ENCODE results near the gene PHF21B.

PHF21B gene

DNA sequence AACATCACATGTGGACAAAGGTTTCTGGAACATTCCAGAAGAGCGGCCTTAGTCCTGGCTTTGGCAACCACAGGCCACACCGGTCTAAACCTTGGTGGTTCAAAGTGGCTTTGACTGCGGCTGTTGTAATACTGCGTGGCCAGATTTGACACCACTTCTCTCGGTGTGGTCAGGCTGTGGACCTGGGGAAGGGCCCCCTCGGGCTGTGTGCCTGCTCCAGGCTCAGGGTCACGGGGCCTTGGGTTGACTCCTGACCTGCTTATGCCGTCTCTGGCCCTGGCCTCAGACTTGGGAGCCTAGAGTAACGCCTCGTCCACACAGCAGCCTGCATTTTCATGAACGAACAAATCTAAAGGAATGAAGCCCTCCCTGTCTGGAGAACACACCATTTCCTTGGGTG, 118.0 kb downstream of the PHF21B start:
- H3K27ac ChIP-seq (ENCODE audit: insufficient read depth, low read depth, low read length, poor library complexity, severe bottlenecking) = no peak overlapping the region
- H3K36me3 ChIP-seq (ENCODE audit: control insufficient read depth, insufficient read depth, low read length) = no peaks in the 10 kb centered on the region
- no peak overlapping the region for H3K4me3 ChIP-seq (ENCODE audit: insufficient read depth, low read depth, low read length)
- H3K4me1 ChIP-seq (ENCODE audit: control insufficient read depth, insufficient read depth, low read length) = peaks cover 4% of the 10 kb centered on the region
- WGBS, 2 experiments = 95% methylated on average over 11 of the region's 11 CpGs
- no peaks in the 10 kb centered on the region for H3K27me3 ChIP-seq (ENCODE audit: control insufficient read depth, insufficient read depth, low read length, poor library complexity, severe bottlenecking)
- H3K9me3 ChIP-seq (ENCODE audit: control insufficient read depth, low read length) = no peaks in the 10 kb centered on the region

DNA sequence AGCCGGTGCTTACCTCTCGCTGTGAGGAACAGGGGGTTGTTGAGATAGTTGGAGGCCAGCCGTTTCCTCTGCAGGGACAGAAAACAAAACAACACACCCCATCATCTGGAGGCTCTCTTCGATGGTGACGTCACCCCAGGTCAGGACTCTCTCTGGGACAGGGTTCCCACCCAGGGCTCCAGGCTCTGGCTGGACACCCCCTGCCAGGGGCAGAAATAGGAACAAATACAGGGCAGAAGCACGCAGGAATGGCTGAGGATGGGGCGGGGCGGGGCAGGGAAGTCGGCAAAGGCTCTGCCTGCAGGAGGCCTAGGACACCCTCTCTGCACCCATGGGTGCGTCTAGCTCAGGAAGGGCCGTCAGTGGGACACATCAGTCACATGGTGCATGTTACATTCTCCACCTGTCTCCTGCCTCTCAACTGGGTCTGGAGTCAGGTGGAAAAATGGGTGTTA, 118.5 kb downstream of the PHF21B start:
- WGBS, 2 experiments = 91 to 95% methylated on average over 11 of the region's 11 CpGs
- H3K36me3 ChIP-seq (ENCODE audit: control insufficient read depth, insufficient read depth, low read length) = no peaks in the 10 kb centered on the region
- H3K9me3 ChIP-seq (ENCODE audit: control insufficient read depth, low read length) = no peaks in the 10 kb centered on the region
- no peak overlapping the region for H3K4me3 ChIP-seq (ENCODE audit: insufficient read depth, low read depth, low read length)
- H3K27me3 ChIP-seq (ENCODE audit: control insufficient read depth, insufficient read depth, low read length, poor library complexity, severe bottlenecking) = no peaks in the 10 kb centered on the region
- peaks cover 4% of the 10 kb centered on the region for H3K4me1 ChIP-seq (ENCODE audit: control insufficient read depth, insufficient read depth, low read length)
- no peak overlapping the region for H3K27ac ChIP-seq (ENCODE audit: insufficient read depth, low read depth, low read length, poor library complexity, severe bottlenecking)

DNA sequence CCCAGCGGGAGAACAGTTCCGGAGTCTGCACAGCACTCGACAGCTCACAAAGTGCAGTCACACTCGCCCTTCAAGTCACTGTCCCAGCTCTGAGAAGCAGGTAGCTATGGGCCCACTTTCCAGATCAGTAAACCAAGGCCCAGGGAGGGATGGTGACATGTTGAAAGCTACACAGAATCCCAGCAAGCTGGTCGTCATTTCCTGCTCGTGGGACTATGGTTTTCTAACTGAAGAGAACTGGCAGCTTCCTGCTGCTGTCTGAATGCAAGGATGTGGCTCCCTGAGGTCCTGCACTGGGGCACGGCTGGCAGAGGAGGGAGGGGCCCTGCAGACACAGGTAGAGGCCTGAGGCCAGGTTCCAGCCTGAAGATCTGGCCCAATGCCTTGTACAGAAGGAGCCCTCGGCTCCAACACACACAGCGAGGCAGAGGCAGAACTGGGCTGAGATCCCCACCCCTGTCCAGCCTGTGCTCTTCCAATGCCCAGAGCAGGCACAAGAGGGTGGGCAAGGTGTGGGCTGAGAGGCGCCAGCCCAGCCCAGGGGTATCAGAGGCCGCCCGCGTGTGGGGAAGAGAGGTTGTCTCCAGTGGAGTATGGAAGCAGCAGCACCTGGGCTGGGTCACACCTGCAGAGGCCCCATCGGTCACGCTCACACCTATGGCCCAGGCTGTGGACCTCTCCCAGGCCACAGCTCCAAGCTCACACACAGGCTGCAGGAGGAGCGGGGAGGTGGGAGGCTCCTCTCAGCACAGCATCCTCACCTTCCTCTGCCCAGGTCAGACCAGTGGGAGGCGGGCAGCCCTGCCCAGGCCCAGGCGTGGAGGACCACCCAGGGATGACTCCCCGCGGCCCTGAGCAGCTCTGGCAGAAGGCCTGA, 119.2 kb downstream of the PHF21B start:
- peaks cover 5% of the 10 kb centered on the region for H3K36me3 ChIP-seq (ENCODE audit: control insufficient read depth, insufficient read depth, low read length)
- H3K4me3 ChIP-seq (ENCODE audit: insufficient read depth, low read depth, low read length) = no peak overlapping the region
- H3K27me3 ChIP-seq (ENCODE audit: control insufficient read depth, insufficient read depth, low read length, poor library complexity, severe bottlenecking) = no peaks in the 10 kb centered on the region
- WGBS, 2 experiments = 94 to 96% methylated on average over 20 of the region's 20 CpGs
- H3K27ac ChIP-seq (ENCODE audit: insufficient read depth, low read depth, low read length, poor library complexity, severe bottlenecking) = no peak overlapping the region
- peaks cover 4% of the 10 kb centered on the region for H3K4me1 ChIP-seq (ENCODE audit: control insufficient read depth, insufficient read depth, low read length)
- H3K9me3 ChIP-seq (ENCODE audit: control insufficient read depth, low read length) = no peaks in the 10 kb centered on the region

DNA sequence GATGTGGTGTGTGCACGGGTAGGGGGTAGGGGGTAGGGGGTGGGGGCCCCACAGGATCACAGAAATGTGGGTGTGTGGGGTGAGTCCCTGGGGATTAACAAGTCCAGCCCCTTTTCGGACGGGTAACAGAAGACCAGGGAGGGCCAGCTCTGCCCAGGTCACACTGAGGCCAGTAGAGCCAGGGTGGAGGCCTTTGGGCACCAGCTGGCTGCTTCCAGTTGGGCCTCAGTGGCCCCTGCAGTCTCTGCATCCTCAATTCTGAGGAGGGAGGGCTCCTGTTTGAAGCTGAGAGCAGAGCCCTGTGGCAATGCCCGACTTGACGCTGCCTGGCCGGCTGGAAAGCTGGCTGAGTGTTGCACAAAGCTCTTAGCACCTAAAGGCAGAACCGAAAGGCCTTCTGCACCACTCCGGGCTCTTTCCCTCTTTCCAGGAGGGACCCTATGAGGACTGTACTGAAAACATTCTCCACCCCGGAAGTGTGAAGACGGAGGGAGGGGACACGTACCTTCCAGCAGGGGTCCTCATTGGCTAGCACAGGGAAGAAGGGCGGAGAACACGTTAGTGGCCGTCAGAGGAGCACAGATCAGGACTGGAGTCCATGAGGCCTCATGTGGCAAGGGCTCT, 120.4 kb downstream of the PHF21B start:
- Histone ChIP-seq H3K36me3 (ENCODE audit: control insufficient read depth, insufficient read depth, low read length) (peaks cover 18% of the 10 kb centered on the region), H3K27ac (ENCODE audit: insufficient read depth, low read depth, low read length, poor library complexity, severe bottlenecking) (no peak overlapping the region), H3K4me1 (ENCODE audit: control insufficient read depth, insufficient read depth, low read length) (peaks cover 4% of the 10 kb centered on the region), H3K4me3 (ENCODE audit: insufficient read depth, low read depth, low read length) (no peak overlapping the region), H3K27me3 (ENCODE audit: control insufficient read depth, insufficient read depth, low read length, poor library complexity, severe bottlenecking) (no peaks in the 10 kb centered on the region), H3K9me3 (ENCODE audit: control insufficient read depth, low read length) (no peaks in the 10 kb centered on the region)
- WGBS, 2 experiments = 81% methylated on average over 13 to 14 of the region's 14 CpGs

DNA sequence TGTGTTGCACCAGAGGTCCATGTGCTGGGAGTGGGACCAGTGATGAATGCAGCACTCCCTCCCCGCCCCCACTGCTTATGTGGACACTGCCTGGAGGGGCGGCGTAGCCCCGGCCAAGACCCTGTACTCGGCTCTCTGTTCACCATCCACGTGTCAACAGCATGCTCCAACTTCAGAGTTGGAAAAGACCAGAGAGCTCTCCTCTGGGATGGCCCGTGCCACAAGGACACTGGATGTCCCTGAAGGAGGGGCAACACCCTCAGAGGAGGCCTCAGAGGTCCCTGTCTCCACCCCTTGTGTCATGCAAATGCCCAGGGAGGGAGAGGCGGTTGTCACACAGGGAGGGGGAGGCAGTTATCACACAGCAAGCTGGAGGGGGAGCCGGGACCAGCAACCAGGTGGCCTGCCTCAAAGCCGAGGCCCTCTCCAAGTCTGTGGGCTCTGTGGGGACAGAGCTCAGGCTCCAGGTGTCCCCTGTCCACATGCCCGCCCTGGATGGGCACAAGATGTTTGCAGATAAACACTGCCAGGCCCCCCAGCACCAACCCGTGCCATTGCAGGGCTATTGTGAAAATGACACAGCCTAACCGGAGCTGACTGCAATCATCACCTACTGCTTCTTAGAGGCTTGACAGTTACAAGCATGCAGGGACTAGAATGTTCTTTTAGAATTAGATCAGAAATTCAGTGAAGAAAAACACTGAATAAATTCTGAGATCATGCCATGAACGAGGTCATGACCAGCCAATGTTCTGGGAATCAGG, 121.1 kb downstream of the PHF21B start:
- Histone ChIP-seq H3K36me3 (ENCODE audit: control insufficient read depth, insufficient read depth, low read length) (peaks cover 18% of the 10 kb centered on the region), H3K27me3 (ENCODE audit: control insufficient read depth, insufficient read depth, low read length, poor library complexity, severe bottlenecking) (no peaks in the 10 kb centered on the region), H3K4me1 (ENCODE audit: control insufficient read depth, insufficient read depth, low read length) (peaks cover 4% of the 10 kb centered on the region), H3K4me3 (ENCODE audit: insufficient read depth, low read depth, low read length) (no peak overlapping the region), H3K9me3 (ENCODE audit: control insufficient read depth, low read length) (no peaks in the 10 kb centered on the region), H3K27ac (ENCODE audit: insufficient read depth, low read depth, low read length, poor library complexity, severe bottlenecking) (no peak overlapping the region)
- 68 to 71% methylated on average over 14 of the region's 14 CpGs for WGBS, 2 experiments

DNA sequence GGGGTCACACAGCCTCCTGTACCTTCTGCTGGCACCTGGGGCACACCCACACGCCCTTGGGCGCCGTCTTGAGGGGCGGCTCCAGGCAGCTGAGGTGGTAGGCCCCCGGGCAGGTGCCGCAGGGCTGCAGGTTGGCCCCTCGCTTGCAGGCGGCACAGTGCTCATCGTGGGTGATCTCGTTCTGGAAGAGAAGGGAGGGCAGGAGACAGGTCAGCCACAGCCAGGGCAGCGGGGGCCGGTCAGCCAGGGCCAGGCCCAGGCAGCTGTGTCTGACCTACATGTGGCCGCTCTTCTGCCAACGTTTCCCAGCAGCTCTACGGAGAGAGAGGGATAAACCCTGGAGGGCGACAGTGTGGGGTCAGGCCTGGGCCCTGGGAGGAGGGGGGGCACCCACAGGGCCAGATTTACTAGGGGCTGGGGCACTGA, 121.9 kb downstream of the PHF21B start:
- H3K4me1 ChIP-seq (ENCODE audit: control insufficient read depth, insufficient read depth, low read length) = peaks cover 4% of the 10 kb centered on the region
- H3K36me3 ChIP-seq (ENCODE audit: control insufficient read depth, insufficient read depth, low read length) = peaks cover 21% of the 10 kb centered on the region
- no peak overlapping the region for H3K27ac ChIP-seq (ENCODE audit: insufficient read depth, low read depth, low read length, poor library complexity, severe bottlenecking)
- no peaks in the 10 kb centered on the region for H3K27me3 ChIP-seq (ENCODE audit: control insufficient read depth, insufficient read depth, low read length, poor library complexity, severe bottlenecking)
- 93% methylated on average over 16 of the region's 16 CpGs for WGBS, 2 experiments
- no peaks in the 10 kb centered on the region for H3K9me3 ChIP-seq (ENCODE audit: control insufficient read depth, low read length)
- H3K4me3 ChIP-seq (ENCODE audit: insufficient read depth, low read depth, low read length) = no peak overlapping the region

DNA sequence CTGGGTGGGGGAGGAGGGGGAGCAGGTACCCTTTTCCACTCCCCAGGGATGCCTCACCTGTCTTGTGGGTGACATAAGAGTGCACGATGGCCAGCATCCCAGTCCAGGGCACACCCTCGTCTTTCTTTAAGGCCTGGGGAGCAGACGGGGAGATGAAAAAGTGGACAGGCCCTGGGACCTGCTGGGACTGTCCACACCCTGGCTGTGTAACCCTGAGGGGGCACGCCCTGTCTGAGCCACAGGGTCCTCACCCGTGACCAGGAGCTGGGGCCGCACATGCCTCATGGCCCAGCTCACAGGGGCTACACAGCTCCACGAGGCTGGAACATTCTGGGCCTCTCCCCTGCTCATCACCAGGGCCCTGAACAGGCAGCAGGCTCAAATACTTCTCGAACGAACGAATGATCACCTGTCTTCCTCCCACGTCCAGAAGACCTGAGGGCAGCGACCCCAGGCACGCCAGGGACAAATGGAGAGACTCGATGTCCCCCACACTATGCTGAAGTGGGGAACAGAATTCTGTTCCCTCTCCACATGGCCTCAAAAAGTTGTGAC, 123.9 kb downstream of the PHF21B start:
- no peak overlapping the region for H3K4me3 ChIP-seq (ENCODE audit: insufficient read depth, low read depth, low read length)
- H3K36me3 ChIP-seq (ENCODE audit: control insufficient read depth, insufficient read depth, low read length) = peaks cover 25% of the 10 kb centered on the region
- H3K9me3 ChIP-seq (ENCODE audit: control insufficient read depth, low read length) = no peaks in the 10 kb centered on the region
- WGBS, 2 experiments = 93 to 96% methylated on average over 14 of the region's 14 CpGs
- no peak overlapping the region for H3K27ac ChIP-seq (ENCODE audit: insufficient read depth, low read depth, low read length, poor library complexity, severe bottlenecking)
- H3K4me1 ChIP-seq (ENCODE audit: control insufficient read depth, insufficient read depth, low read length) = peaks cover 4% of the 10 kb centered on the region
- no peaks in the 10 kb centered on the region for H3K27me3 ChIP-seq (ENCODE audit: control insufficient read depth, insufficient read depth, low read length, poor library complexity, severe bottlenecking)

DNA sequence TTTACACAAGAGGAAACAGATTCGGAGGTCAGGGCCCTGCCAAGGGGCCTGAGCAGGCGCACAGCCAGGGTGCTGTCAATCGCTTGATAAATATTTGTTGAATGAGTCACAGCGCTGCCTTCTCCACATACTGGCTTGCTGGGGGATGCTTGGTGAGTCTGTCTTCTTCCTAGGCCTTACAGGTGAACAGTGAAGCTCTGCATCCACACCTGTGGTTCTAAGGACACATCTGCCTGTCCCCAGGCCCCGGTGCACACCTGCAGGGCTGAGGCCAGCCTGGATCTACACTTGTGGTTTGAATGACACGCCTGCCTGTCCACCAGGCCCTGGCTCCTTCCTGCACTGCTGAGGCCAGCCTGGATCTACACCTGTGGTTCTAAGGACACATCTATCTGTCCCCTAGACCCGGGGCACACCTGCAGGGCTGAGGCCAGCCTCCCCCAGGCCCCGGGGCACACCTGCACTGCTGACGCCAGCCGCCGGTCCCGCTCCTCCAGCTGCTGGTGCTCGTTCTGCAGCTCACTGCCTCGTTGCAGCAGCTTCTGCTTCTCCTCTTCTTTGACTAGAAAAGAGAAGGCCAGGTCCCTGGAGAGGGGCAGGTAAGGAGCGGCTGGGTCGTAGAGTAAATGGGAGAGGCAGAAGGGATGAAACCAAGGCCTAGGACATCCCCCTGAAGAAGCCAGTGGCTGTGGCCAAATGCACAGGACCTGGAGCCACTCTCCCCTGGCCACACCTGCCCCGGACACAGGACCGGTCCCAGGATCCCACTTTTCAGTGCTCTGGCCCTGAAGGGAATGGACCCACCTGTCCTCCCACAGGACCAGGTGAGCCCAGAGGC, 124.6 kb downstream of the PHF21B start:
- H3K27me3 ChIP-seq (ENCODE audit: control insufficient read depth, insufficient read depth, low read length, poor library complexity, severe bottlenecking) = no peaks in the 10 kb centered on the region
- no peak overlapping the region for H3K4me3 ChIP-seq (ENCODE audit: insufficient read depth, low read depth, low read length)
- no peak overlapping the region for H3K27ac ChIP-seq (ENCODE audit: insufficient read depth, low read depth, low read length, poor library complexity, severe bottlenecking)
- H3K4me1 ChIP-seq (ENCODE audit: control insufficient read depth, insufficient read depth, low read length) = peaks cover 4% of the 10 kb centered on the region
- WGBS, 2 experiments = 96 to 98% methylated on average over 18 of the region's 18 CpGs
- peaks cover 25% of the 10 kb centered on the region for H3K36me3 ChIP-seq (ENCODE audit: control insufficient read depth, insufficient read depth, low read length)
- no peaks in the 10 kb centered on the region for H3K9me3 ChIP-seq (ENCODE audit: control insufficient read depth, low read length)

DNA sequence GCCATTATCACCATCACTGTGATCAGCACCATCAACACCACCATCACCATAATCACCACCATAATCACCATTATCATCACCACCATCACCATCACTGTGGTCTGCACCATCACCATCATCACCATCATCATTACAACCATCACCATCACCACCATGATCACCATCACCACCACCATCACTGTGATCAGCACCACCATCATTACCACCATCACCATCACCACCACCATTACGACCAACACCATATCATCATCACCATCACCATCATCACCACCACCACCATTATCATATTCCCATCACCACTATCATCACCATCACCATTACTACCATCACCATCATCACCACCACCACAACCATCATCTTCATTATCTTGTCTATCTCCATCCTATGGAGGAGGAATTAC, 125.2 kb downstream of the PHF21B start:
- Histone ChIP-seq H3K27me3 (ENCODE audit: control insufficient read depth, insufficient read depth, low read length, poor library complexity, severe bottlenecking) (no peaks in the 10 kb centered on the region), H3K4me3 (ENCODE audit: insufficient read depth, low read depth, low read length) (no peak overlapping the region), H3K36me3 (ENCODE audit: control insufficient read depth, insufficient read depth, low read length) (peaks cover 29% of the 10 kb centered on the region), H3K27ac (ENCODE audit: insufficient read depth, low read depth, low read length, poor library complexity, severe bottlenecking) (no peak overlapping the region), H3K9me3 (ENCODE audit: control insufficient read depth, low read length) (no peaks in the 10 kb centered on the region), H3K4me1 (ENCODE audit: control insufficient read depth, insufficient read depth, low read length) (peaks cover 4% of the 10 kb centered on the region)
- WGBS, 2 experiments = 96 to 98% methylated on average over 1 of the region's 1 CpG

Measured in ectodermal cell (in vitro differentiated cells).